ENCODE data around the gene NEXN.
"Not testable (repeated sequence)": the region's sequence is repeated elsewhere in the genome, so short reads cannot be mapped to it uniquely, and the experiment has no call there.

The NEXN gene

DNA sequence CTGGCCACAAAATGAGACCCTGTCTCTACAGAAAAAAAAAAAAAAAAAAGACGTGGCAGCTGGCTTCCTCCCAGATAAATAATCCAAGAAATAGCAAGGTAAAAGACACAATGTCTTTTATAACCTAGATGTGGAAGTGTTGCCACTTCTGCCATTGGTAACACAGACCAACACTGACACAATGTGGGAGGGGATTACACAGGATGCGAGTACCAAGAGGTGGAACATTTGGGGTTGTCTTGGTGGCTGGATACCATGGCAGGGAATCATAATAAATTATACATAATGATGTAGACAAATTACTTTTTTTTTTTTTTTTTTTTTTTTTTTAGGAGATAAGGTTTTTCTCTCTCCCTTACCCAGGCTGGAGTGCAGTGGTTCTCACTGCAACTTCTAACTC is 6.0 kb upstream of the NEXN start:
- Mint-ChIP-seq H3K4me1 (no peaks in the 10 kb centered on the region), H3K27me3 (peaks cover 9 to 11% of the 10 kb centered on the region in 2 donors), H3K9me3 (no peaks in the 10 kb centered on the region), H3K36me3 (peaks cover 20 to 21% of the 10 kb centered on the region in 2 donors), H3K4me3 (no peak overlapping the region), H3K27ac (no peak overlapping the region)
- ATAC-seq (replicated peaks) = no peak
- no peak for DNase-seq

DNA sequence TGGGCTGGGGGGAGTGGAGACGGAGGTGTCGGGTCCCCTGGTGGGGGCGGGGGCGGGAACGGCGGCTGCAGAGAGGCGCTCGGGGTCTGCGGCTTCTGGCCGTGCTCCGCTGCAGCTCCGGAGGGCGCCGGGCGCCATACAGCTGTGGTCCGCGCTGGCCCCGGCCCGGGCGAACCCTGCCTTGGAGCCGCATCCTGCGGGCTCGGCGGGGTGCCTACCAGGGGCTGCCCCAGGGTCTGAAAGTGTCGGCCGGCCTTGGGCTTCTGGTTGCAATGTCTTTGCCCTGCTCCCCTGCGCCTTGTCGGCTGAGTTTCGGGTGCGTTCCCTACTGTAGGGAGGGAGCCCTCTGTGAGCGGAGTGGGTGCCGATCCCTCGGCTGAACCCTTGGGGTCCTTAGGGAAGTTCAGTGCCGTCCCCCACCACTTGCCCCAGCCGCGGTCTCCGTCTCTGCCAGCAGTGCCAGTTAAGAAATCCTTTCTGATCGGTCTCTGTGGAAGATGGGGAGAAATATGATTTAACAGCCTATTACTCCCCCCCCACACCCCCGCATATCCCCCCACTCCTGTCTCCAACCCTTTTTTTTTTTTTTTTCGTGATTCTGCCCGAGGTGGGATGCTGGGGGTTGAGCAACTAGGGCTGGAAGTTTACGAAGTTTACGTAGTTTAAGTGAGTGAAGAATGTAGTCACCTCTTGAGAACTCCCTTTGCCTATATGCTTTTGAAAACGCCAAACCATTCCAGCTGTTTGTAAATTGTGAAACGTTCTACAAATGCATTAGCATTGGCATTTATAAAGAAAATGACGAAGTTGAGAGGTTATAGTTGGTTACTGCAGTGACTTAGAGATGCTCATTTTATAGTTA is 588 bp downstream of the NEXN start:
- no peak overlapping the region for H3K27ac Mint-ChIP-seq
- DNase-seq = peak; percentile 8
- H3K36me3 Mint-ChIP-seq = peaks cover 10 to 12% of the 10 kb centered on the region in 2 donors
- peaks cover 7 to 19% of the 10 kb centered on the region in 2 donors for H3K4me1 Mint-ChIP-seq
- peak; percentile 85 to 86 for ATAC-seq (replicated peaks)
- peaks cover 24 to 29% of the 10 kb centered on the region in 2 donors for H3K27me3 Mint-ChIP-seq
- H3K4me3 Mint-ChIP-seq = peak overlapping the region; percentile 84 to 89
- H3K9me3 Mint-ChIP-seq = no peaks in the 10 kb centered on the region

DNA sequence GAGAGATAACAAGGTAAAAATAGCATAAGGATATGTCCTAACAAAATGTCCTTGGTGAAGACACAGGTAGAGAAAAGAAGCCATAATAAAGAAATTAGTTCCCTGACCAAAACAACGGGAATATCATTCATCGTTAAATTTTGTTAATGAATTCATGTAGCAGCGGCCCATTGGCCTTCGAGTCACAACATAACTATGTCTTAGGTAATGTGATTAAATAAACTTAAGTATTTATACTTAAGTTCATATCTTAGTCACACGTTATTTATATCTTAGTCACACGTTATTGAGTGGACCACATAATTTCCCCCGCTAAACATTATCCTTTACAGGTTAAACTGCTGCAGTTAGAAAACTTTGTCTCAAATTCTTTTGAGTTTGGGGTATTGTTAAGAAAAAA is 1.2 kb downstream of the NEXN start:
- ATAC-seq (replicated peaks) = no peak
- Mint-ChIP-seq H3K27me3 (peaks cover 24 to 29% of the 10 kb centered on the region in 2 donors), H3K27ac (no peak overlapping the region), H3K36me3 (peaks cover 8 to 10% of the 10 kb centered on the region in 2 donors), H3K4me3 (no peak overlapping the region), H3K4me1 (peaks cover 7 to 19% of the 10 kb centered on the region in 2 donors), H3K9me3 (no peaks in the 10 kb centered on the region)
- no peak for DNase-seq

DNA sequence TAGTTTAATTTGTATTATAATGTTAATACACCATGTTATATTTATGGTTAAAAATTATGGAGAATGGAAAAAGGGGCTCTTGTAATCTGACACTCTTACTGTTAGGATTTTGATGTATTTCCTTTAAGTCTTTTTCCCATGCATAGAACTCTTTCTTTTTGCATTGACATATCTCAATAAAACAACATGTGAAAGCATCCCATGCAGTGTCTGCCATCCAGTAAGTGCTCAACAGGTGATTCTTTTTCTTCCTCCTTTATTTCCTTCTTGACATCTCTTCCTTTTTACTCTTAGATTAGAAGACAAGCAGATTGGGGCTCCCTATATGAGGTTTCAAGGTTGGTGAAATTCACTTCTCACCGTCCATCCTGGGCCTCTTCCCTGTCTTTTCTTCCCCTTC is 2.8 kb downstream of the NEXN start:
- Mint-ChIP-seq H3K4me1 (peaks cover 7 to 19% of the 10 kb centered on the region in 2 donors), H3K36me3 (peaks cover 5 to 7% of the 10 kb centered on the region in 2 donors), H3K4me3 (no peak overlapping the region), H3K9me3 (no peaks in the 10 kb centered on the region), H3K27ac (no peak overlapping the region), H3K27me3 (peaks cover 20 to 28% of the 10 kb centered on the region in 2 donors)
- DNase-seq (no peak), ATAC-seq (replicated peaks) (no peak)

DNA sequence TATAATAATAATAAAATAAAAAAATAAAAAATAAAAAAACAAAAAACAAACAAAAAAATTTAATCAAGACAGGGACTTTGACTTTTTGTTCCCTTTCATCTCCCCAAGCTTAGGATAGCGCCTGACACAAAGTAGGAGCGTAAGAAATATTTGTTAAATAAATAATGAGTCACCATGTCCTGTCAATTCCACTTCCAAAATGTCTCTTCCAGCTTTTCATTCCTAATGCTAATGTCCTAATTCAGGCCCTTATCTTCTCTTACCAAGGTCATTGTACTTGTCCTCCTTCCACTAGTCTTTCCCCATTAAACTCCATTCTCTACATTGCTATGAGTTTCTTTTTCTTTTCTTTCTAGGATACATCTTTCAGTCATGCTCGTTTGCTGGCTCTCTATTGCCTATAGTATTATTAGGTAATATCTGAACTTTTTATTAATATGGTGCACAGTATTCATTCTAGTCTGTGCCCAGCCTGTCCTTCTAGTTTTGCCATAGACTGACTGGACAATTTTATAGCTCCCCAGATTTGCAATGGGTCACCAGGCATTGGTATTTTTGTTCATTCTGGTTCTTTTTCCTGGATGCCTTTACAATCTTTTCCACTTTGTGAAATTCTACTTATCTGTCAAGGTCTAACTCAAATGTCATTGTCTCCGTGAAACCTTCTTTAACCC is 11.4 kb downstream of the NEXN start:
- DNase-seq = no peak
- H3K27me3 Mint-ChIP-seq = no peaks in the 10 kb centered on the region
- no peaks in the 10 kb centered on the region for H3K4me1 Mint-ChIP-seq
- H3K4me3 Mint-ChIP-seq = no peak overlapping the region
- no peak overlapping the region for H3K27ac Mint-ChIP-seq
- no peak for ATAC-seq (replicated peaks)
- peaks cover 0 to 3% of the 10 kb centered on the region in 2 donors for H3K36me3 Mint-ChIP-seq
- H3K9me3 Mint-ChIP-seq = no peaks in the 10 kb centered on the region

DNA sequence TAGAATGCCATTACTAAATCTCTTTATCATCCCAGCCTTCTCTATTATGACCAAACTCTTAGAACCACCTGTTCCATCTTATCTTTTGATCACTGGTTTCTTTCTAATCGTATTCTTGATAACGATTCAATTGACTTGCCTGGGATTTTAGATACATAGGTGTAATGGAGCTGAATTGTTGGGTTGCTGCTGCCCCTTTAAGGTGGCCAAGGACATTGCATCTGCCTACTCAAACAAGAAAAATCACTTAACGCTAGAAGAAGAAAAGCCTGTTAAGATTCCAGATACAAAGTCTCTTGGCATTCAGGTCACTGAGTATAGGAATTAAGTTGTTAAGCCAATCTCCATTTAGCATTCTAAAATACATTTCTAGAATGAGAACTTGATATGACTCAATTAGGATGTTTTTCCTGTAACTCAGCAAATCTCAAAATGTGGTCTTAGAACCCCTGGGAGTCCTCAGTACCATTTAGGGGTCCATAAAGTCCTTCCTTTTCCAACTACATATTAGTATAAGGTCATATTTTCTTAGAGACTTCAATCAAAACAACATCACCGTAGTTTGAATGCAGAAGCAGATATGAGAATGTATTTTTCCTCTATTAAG is 12.4 kb downstream of the NEXN start:
- Mint-ChIP-seq H3K4me3 (no peak overlapping the region), H3K27ac (no peak overlapping the region), H3K4me1 (no peaks in the 10 kb centered on the region), H3K36me3 (peaks cover 0 to 3% of the 10 kb centered on the region in 2 donors), H3K9me3 (no peaks in the 10 kb centered on the region), H3K27me3 (no peaks in the 10 kb centered on the region)
- ATAC-seq (replicated peaks) = peak in 1 of 2 donors; percentile 42
- DNase-seq = no peak

DNA sequence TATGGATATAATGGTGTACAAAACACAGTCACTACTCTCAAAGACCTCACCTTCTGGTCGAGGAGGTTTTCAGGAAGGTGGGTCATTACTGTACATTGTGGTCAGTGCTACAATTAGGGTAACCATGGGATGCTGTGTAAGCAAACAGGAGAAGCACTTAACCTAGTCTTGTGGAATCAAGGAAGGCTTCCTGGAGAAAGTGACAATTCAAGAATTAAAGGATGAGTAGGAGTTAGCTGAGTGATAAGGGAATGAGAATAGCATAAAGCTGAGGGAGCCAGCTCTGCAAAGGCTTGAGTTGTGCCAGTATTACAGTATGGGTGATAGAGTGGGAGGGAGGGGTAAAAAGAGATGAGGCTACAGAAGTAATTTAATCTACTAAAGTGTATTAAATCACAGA is 17.2 kb downstream of the NEXN start:
- no peak for ATAC-seq (replicated peaks)
- DNase-seq = no peak
- no peak overlapping the region for H3K27ac Mint-ChIP-seq
- H3K9me3 Mint-ChIP-seq = no peaks in the 10 kb centered on the region
- H3K4me3 Mint-ChIP-seq = no peak overlapping the region
- no peaks in the 10 kb centered on the region for H3K27me3 Mint-ChIP-seq
- H3K36me3 Mint-ChIP-seq = no peaks in the 10 kb centered on the region
- H3K4me1 Mint-ChIP-seq = no peaks in the 10 kb centered on the region

DNA sequence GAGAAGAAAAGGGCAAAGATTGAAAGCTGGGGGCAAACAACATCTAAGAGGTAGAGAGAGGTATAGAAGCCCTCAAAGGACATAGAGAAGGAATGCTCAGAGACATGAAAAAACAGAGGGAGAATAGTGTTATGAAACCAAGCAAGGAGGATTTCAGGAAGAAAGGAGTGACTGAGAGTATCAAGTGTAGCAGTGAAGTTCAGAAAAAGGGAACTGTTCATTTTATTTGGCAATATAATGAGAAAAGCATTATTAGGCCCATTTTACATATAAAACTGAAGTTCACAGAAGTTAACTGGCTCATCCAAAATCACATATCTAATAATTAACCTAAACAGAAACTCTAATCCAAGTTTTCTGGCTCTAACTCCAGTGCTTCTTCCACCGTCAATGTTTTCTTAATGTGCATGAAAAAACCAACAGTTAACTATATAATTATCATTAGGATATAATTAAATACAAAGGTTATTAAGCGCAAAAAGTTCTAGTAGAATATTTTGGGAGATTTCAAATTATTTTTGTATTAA is 17.7 kb downstream of the NEXN start:
- no peak for ATAC-seq (replicated peaks)
- Mint-ChIP-seq H3K36me3 (no peaks in the 10 kb centered on the region), H3K27ac (no peak overlapping the region), H3K4me3 (no peak overlapping the region), H3K4me1 (no peaks in the 10 kb centered on the region), H3K27me3 (no peaks in the 10 kb centered on the region), H3K9me3 (no peaks in the 10 kb centered on the region)
- DNase-seq = no peak

DNA sequence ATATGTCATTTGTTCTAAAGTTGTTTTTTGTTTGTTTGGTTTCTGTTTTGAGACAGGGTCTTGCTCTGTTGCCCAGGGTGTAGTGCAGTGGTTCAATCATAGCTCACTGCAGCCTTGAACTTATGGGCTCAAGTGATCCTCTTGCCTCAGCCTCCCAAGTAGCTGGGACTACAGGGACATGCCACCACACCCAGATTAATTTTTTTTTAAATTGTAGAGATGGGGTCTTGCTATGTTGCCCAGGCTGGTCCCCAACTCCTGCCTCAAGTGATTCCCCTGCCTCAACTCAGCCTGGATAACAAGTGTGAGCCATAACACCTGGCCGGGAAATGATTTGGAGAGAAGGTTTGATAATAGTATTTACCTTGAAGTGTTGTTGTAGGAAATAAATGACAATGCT is 18.2 kb downstream of the NEXN start:
- H3K9me3 Mint-ChIP-seq = no peaks in the 10 kb centered on the region
- no peaks in the 10 kb centered on the region for H3K4me1 Mint-ChIP-seq
- H3K4me3 Mint-ChIP-seq = no peak overlapping the region
- DNase-seq (no peak), ATAC-seq (replicated peaks) (no peak)
- no peaks in the 10 kb centered on the region for H3K36me3 Mint-ChIP-seq
- H3K27me3 Mint-ChIP-seq = no peaks in the 10 kb centered on the region
- no peak overlapping the region for H3K27ac Mint-ChIP-seq

DNA sequence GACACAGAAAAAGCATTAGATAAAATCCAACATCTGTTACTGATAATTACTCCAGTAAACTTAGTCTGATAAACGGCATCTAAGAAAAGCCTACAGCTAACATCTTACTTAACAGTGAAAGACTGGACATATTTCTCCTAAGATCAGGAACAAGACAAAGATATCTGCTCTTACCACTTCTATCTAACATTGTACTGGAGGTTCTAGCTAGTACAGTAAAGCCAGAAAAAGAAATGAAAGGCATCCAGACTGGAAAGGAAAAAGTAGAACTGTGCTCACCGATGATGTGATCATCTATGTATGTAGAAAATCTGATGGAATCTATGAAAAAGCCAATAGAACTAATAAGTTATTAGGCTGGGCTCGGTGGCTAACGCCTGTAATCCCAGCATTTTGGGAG is 21.7 kb downstream of the NEXN start:
- no peak for DNase-seq
- no peak for ATAC-seq (replicated peaks)
- no peaks in the 10 kb centered on the region for H3K9me3 Mint-ChIP-seq
- H3K27me3 Mint-ChIP-seq = no peaks in the 10 kb centered on the region
- H3K4me3 Mint-ChIP-seq = no peak overlapping the region
- no peaks in the 10 kb centered on the region for H3K4me1 Mint-ChIP-seq
- H3K36me3 Mint-ChIP-seq = no peaks in the 10 kb centered on the region
- no peak overlapping the region for H3K27ac Mint-ChIP-seq

DNA sequence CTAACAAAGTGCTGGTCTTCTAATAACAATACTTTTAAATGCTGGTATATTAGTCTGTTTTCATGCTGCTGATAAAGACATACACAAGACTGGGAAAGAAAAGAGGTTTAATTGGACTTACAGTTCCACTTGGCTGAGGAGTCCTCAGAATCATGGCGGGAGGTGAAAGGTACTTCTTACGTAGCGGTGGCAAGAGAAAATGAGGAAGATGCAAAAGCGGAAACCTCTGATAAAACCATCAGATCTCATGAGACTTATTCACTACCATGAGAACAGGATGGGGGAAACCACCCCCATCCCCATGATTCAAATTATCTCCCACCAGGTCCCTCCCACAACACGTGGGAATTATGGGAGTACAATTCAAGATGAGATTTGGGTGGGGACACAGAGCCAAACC is 30.5 kb downstream of the NEXN start:
- H3K27ac Mint-ChIP-seq; H3K4me3 Mint-ChIP-seq; H3K9me3 Mint-ChIP-seq; H3K4me1 Mint-ChIP-seq; ATAC-seq (replicated peaks); H3K27me3 Mint-ChIP-seq; DNase-seq; H3K36me3 Mint-ChIP-seq: not testable (repeated sequence)

DNA sequence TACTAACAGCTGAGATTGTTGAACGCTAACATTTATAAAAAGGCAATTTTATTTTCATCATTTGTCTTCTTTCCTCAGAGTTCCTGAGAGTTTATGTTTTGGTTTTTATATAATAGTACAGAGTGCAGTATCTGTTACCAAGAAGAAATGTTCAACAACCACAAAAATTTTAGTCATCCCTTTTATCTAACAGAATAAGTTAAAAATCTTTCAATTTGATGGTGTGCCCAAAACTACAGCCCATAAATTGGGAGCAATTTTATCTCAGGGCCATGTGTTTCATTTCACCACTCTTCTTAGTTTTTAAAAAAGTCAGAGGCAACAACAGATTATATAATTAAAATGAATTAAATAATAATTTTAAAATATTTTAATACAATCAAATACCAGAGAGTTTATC is 37.1 kb downstream of the NEXN start:
- Mint-ChIP-seq H3K9me3 (no peaks in the 10 kb centered on the region), H3K4me1 (peaks cover 0 to 4% of the 10 kb centered on the region in 2 donors), H3K27ac (no peak overlapping the region), H3K36me3 (peaks cover 7 to 8% of the 10 kb centered on the region in 2 donors), H3K4me3 (no peak overlapping the region), H3K27me3 (no peaks in the 10 kb centered on the region)
- DNase-seq (no peak), ATAC-seq (replicated peaks) (no peak)

DNA sequence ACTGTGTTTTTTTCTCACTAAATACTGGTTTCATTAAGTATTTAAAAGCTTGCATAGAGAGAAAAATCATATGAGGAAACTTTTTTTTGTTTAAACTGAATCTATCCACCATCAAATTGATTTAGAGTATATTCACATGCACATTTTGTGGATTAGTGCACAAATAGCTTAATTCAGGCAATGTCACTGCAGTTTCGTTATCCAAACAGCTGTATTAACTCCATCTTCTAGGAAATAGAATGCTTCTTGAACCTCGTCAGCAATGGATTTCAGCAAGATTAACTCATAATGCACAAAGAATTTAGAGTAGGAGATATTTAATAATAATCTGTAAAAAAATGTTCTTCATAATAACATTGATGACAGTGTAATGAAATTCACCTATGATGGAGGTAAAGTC is 37.5 kb downstream of the NEXN start:
- Mint-ChIP-seq H3K36me3 (peaks cover 7 to 9% of the 10 kb centered on the region in 2 donors), H3K27ac (no peak overlapping the region), H3K4me3 (no peak overlapping the region), H3K4me1 (peaks cover 0 to 4% of the 10 kb centered on the region in 2 donors), H3K27me3 (no peaks in the 10 kb centered on the region), H3K9me3 (no peaks in the 10 kb centered on the region)
- ATAC-seq (replicated peaks) = no peak
- DNase-seq = no peak

DNA sequence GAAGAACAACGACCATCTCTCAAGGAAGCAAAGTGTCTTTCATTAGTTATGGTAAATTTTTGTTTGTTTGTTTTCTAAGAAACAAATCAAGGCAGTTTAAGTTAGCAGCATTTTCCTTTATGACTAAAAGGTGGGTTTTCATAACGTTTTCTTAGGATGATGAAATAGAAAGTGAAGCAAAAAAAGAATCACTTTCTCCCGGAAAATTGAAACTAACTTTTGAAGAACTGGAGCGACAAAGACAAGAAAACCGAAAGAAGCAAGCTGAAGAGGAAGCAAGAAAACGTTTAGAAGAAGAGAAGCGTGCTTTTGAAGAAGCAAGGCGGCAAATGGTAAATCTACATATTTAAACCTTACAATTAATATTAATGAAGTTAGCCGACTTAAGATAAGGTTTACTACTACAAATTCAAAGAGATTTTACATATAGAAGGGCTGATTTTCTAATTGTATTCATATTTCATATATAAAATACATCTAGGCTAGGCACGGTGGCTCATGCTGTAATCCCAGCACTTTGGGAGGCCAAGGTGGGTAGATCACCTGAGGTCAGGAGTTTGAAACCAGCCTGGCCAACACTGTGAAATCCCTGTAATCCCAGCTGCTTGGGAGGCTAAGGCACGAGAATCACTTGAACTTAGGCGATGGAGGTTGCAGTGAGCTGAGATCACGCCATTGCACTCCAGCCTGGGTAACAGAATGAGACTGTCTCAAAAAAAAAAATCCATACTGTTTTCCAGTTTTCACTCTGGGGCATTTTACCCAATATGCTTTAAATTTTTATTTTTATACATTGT is 38.3 kb downstream of the NEXN start:
- DNase-seq (no peak), ATAC-seq (replicated peaks) (peak in 1 of 2 donors; percentile 31)
- H3K36me3 Mint-ChIP-seq = peaks cover 7 to 9% of the 10 kb centered on the region in 2 donors
- peak overlapping the region; percentile 15 for H3K27ac Mint-ChIP-seq
- no peaks in the 10 kb centered on the region for H3K27me3 Mint-ChIP-seq
- peak overlapping the region; percentile 68 to 73 for H3K4me3 Mint-ChIP-seq
- peaks cover 0 to 4% of the 10 kb centered on the region in 2 donors for H3K4me1 Mint-ChIP-seq
- H3K9me3 Mint-ChIP-seq = no peaks in the 10 kb centered on the region

Data from stimulated activated naive B cell treated with anti-CD40 and anti-IgM and Interleukin-4, amounts not matched to agents 10 μg/mL and 1 μg/mL and 100 μg/mL, for 72 hours (primary cell).